DMS114 treated with DMSO at 0.1 percent for 48 hours (cell line): Measurements from ENCODE around the gene USPL1.
"Not testable (repeated sequence)": the region's sequence is repeated elsewhere in the genome, so short reads cannot be mapped to it uniquely, and the experiment has no call there.

Experiments used
- DNase-seq: peaks from one replicate; lab custom pipeline; 2025; ENCODE audit not compliant: unreplicated experiment; lab: John Stamatoyannopoulos, UW

Gene USPL1

DNA sequence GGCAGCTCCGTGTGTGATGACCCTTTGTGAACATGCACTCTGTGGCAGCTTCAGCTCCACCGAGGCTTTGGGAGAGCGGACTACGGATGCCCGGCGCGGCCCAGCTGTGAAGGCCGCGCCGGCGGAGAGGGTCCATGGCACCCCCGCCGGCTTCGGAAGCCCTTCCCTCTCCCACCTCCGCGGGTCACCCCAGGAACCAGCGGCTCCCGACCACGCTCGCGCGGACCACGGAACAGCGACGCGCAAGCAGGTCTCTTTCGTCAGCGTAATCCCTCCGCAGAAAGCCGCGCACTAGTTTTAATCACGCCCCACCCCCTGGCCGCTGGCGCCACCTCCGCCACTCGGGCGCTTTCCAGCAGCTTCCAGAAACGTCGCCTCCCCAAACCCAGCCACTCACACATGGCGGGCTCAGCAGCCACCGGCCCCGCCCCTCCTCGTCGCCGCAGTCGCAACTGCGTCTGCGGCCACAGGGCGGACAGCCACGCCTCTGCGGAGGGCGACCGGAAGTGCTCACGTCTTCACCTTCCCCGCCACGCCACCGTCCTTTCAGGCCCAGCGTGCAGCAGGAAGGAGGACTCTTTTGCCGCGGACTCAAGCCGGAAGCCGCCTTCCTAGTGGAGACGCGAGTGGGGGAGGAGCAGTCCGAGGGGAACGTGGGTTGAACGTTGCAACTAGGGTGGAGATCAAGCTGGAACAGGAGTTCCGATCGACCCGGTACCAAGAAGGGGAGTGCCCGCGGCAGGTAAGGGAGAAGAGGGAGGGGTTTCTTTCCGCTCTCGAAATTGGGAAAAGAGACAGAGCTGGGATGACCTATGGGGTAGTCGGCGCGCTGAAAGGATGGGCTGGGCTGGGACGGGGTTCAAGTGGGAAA lies at the start of gene USPL1:
Gene USPL1 (plus strand): TSS at position 606 of the 871 bp plus-strand sequence. CDS start 3,221 bp downstream, outside the sequence.
- peak; percentile 90 for DNase-seq

DNA sequence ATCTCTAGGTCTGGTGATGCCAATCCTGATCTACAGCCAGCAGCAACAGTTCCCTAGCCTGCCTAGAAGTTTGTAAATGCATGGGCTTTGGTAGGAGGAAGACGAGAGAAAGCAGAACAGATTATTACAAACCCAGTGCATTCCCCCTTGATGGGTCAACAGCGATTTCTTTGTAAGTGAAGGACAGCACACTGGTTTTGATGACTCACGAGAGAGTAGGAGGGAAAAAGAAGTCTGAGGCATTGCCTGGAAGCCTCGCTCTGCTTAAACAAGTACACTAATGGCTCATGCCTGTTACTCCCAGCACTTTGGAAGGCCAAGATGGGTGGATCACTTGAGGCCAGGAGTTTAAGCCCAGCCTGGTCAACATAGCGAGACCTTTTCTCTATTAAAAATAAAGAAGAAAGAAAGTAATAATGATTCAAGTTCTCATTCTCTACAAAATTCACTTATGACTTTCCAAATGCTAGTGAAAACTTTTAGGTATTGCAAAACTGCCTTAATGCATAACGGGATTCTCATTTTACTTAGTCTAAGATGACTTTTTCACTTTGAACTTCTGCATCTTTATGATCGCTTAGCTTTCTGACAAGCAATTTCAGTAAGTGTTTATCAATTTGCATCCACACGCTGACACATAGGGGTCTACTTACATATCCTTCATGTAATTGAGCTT lies 47.7 kb upstream of the USPL1 start:
- no peak for DNase-seq

DNA sequence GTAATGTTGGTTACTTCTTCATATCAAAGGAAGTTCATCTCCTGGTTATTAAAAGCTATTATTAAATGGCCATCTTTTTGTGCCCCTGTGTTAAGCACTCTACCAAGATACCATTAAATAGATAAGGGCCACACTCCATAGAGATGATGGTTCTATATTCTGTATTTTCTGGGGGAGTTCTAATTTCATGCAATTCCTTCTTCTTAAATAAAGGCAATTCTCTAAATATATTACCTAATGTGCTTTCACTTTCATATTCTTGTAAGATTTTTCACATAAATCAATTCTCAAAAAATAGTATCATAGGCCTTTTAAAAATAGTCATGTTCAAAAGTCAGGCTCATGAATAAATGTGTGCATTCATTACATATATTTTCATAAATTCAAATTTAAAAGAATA lies 47.0 kb upstream of the USPL1 start:
- DNase-seq = no peak

DNA sequence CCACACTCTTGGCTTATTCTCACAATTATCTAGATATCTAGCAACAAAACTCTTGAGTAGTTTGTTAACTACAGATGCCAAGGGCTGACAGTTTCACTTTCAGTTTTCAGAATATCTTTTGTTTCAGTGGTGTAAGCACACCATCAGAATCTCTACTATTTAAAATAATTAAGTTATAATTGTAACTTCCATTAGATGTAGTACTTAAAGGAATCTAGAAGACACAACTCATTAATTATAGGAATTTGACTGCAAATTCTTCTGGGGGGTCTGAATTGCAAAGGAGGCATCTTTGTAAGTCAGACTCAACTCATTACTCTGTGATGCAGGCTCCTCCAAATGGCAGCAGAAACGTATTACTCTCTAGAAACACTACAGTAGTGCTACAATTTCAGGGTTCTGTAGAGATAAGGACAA lies 44.9 kb upstream of the USPL1 start:
- peak; percentile 8 for DNase-seq

DNA sequence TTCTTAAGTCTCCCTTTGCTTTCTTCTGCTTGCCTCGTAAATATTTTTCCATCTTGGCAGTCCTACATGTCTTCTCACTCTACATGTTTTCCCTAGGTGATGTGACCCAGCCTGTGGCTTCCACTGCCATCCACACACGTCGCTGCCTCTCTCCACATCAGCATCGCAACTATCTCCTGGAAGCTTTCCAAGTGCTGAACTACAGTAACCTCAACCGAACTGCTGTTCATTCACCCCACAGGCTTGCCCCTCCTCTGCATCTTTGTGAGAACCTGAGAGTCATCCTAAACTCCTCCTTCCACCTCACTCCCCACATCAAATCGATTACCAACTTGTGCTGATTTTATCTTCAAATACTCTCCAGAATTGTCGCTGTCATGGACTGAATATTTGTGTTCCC lies 41.2 kb upstream of the USPL1 start:
- no peak for DNase-seq

DNA sequence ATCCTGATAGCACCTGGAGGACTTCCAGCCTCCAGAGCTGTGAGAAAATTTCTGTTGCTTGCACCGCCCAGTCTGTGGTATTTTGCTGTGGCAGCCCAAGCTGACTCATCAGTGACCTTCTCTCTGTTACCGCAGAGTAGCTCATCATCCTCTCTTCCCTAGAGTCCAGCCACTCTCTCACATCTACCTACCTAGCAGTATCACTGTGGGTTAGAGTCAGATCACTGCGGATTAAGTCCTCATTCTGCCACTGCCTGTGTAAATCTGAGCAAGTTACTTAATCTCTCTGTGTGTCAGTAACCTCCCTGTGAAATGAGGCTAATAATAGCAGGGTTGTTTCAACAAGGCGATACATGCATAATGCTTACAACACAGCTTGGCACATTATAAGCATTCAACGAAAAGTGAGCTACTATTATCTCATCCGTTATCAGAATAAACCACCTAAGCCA lies 40.3 kb upstream of the USPL1 start:
- no peak for DNase-seq

DNA sequence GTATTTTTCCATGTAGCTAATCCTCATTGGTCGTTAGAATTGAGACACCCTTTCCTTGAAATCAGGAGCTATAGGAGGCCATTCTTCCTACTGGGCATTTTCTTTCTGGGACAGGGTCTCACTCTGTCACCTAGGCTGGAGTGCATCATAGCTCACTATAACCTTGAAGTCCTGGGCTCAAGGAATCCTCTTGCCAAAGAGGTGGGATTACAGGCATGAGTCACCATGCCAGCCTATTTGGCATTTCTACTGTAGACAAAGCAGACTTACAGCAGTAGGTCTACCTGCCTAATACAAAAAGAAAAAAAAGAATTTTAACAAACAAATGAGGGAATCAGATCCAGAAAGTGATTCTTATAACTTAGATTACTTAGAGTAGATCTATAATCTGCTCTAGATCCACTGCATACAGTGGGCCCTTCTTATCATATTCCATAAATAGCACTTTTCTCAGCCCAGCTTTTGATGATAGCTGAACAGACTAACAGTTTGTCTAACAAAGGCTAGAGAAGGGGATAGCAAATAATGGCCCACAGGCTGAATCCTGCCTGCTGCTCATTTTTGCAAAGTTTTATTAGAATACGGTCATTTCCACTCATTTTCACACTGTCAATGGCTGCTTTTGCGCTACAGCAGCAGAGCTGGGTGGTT lies 36.7 kb upstream of the USPL1 start:
- DNase-seq = no peak

DNA sequence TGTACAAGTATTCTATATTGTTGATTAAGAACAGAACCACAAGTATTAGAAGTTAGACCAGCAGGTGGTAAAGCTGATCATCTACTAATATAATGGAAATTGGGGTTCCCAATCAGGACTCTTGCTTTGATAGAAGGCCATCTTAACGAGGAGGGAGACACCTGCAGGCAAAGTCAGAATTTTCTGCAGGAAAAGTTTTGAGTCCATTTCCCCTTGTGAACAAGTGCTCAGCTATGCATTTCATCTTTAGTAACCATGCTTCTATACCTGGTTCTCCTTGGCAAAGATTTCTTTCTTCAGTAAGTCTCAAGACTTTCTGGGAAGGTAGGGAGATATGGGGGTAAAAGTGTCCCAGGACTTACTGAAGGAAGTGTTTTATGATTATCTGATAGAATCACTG lies 36.1 kb upstream of the USPL1 start:
- no peak for DNase-seq

DNA sequence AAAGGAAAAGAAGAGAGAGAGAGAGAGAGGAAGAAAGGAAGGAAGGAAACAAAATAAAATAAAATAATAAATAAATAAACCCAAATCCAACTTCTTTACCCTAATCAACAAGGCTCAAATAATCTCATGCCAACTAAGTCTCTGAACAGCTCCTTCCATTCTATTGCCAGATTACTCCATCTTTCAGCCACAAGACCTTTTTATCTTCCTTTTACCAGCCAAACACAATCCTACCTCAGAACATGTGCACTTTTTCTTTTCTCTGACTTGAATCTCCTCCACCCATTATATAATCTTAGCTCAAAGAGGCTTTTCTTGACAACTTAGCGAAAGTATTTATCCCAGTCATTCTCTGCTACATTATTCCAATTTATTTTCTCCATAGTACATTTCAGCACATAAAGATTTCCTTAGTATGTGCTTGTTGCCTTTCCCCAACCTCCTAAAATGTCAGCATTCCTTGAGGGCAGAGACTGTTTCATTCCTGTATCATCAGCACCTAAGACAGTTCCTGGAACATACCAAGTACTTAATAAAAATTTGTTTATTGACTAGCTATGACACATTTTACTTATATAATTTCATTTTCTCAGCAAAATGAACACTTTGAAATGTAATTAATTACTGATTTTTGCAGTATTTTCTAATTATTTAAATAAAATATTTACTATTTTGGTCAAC lies 33.5 kb upstream of the USPL1 start:
- no peak for DNase-seq

DNA sequence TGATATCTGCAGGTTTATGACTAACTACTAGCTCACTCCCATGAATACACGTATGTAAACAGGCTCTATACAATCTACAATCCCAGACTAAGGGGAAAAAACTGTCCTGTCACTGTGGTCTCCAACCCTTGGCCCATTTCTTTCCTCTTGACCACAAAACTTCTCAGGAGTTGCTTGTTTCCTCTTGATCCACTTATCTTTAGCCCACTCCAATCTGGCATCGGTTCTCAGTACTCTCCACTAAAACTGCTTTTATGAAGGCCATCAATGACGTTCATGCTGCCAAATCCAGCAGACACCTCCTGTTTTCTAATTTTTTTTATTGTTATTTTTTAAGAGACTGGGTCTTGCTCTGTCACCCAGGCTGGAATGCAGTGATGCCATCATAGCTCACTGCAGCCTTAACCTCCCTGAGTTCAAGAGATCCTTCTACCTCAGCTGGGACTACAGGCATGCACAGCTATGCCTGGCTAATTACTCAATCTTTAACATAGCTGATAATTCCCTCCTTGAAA lies 31.9 kb upstream of the USPL1 start:
- DNase-seq = no peak

DNA sequence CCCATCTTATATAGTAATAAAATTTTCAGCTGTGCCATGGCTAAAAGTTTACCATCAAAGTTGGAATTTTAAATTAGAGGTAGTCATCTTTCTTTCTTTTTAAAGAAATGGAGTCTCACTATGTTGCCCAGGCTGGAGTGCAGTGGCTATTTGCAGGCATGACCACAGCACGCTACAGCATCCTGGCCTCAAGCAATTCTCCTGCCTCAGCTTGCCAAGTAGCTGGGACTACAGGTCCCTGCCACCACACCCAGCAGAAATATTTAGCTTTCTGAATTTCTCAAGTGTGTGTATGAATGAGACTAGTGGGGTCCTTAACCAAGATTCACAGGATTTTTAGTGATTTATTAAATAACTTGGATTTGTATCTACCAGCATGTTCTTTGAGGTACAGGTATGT lies 30.5 kb upstream of the USPL1 start:
- no peak for DNase-seq

DNA sequence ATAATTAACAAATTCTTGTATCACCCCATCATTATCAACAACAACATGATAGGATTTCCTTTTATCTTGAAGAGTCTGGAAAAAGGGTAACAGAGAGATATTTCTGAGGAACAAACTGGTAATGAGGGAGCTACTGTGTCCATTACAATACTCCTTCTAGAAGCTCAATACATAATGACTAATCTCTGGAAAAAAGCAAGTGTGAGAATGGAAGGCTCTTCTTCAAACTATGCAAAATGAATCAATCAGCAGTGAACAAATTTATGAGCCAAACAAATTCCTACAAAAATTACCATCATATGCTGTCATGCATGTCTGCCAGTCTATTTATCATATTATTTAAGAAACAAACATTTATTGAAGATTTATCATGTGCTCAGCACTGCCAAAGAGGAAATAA lies 30.0 kb upstream of the USPL1 start:
- no peak for DNase-seq

DNA sequence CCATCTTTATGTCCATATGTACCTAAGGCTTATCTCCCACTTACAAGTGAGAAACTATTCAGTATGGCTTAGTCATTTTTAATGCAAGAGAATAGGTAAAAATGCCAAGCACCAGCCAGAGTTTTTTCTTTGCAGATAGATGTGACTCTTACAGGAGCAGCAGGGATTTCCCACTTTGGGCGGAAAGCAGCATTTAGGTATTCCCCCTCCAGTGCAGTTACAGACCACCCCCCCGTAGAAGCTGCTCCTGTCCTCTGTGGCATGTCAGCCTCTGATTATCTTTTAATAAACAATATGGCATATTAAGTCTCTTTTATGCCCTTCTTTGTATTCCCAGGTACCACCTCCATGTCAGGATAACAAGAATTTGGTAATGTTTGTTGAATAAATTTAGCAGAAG lies 24.7 kb upstream of the USPL1 start:
- DNase-seq = no peak

DNA sequence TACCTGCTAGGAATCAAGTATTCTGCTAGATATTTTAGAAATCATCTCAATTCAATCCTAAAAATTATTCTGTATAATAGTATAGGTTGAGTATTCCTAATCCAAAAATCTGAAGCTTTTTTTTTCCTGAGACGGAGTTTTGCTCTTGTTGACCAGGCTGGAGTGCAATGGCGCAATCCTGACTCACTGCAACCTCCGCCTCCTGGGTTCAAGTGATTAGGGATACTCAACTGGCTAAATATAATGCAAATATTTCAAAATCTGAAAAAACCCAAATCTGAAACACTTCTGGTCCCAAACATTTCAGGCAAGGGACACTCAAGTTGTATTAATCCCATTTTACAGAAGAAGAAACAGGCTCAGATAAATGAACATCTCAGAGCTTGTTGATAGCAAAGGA lies 17.2 kb upstream of the USPL1 start:
- no peak for DNase-seq

DNA sequence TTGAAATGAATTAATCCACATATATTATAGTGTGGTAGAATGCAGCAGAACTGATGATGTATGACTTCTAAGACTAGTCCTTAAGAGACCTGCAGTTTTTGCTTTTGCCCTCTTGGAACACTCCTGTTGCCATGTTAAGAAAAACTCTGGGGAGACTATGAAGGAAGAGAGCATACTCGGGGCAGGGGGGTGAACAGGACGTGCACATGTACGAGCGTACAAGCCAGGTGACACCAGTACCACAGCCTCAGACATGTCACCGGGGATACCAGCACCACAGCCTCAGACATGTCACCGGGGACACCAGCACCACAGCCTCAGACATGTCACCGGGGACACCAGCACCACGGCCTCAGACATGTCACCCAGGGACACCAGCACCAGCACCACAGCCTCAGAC lies 15.9 kb upstream of the USPL1 start:
- DNase-seq = no peak

DNA sequence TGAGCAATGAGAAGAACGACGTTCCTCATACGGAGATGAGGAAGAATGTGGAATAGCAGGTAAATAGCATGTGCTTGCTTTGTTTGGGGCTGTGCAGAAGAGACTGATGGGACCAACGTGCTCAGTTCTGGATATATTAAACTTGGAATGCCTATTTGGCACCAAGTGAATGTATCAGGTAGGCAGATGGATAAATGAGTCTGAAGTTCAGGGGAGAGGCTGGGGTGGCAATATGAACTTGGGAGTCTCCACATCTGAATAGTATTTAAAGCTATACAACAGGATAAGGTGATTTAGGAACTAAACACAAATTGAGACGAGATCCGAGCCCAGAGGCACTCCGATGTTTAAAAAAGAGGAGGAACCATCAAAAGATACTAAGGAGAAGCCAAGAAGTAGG lies 12.7 kb upstream of the USPL1 start:
- DNase-seq = no peak

DNA sequence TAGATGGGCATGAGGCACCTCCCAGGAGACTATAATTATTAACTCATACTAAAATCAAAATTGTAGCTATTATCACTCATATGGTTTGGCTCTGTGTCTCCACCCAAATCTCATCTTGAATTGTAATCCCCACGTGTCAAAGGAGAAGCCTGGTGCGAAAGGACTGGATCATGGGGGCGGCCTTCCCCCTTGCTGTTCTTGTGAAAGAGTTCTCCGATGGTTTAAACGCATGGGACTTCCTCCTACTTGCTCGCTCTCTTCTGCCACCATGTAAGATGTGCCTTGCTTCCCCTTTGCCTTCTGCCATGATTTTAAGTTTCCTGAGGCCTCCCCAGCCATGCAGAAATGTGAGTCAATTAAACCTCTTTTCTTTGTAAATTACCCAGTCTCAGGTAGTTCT lies 10.5 kb upstream of the USPL1 start:
- not testable (repeated sequence) for DNase-seq

DNA sequence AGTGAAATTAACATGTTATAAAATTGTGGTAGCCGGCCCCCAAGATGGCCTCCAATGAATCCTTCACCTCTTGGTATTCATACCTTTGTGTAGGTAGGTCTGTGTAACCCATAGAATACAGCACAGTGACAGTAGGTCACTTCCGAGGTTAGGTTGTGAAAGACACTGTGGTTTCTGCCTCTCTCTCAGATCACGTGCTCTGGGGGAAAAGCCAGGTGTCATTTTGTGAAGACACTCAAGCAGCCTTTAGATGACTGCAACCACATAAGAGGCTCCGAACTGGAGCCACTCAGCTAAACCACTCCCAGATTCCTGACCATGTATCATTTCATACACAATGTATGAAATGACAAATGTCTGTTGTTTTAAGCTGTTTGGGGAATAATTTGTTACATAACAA lies 9.8 kb upstream of the USPL1 start:
- DNase-seq = no peak

DNA sequence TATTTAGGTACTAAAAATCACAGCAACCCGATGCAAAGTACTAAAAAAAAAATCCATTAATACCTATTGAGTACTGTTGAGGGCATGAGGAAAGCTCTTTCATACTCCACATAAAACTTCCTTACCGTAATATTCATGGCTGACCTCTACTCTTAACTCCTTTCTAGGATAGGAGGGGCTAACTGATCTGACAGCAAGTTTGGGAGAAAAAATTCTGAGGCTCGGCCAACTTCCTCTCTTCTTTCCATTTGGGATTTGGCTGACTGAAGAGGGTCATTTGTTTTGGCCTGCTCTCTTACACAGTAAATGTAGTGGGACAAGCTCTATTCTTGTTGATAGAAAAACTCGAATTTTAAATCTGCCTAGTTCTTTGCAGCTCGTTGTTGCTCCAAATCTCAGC lies 9.4 kb upstream of the USPL1 start:
- DNase-seq = no peak

DNA sequence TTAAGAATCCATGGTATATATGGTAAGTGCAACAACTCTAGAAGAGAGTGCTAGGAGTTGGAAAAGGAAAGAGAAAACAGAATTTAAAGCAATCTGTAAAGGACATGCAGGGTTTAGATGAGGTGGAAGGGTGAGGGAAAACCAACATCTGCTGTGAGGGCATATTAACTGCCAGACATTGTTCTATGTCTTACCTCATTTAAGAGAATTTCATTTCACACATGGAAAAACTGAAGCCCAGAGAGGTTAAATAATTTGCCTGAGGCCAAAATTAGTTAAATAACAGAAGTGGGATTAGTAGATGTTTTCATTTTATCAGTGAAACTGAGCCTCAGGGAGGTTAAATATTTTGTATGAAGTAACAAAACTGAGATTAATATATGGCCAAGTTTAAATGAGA lies 7.4 kb upstream of the USPL1 start:
- no peak for DNase-seq

DNA sequence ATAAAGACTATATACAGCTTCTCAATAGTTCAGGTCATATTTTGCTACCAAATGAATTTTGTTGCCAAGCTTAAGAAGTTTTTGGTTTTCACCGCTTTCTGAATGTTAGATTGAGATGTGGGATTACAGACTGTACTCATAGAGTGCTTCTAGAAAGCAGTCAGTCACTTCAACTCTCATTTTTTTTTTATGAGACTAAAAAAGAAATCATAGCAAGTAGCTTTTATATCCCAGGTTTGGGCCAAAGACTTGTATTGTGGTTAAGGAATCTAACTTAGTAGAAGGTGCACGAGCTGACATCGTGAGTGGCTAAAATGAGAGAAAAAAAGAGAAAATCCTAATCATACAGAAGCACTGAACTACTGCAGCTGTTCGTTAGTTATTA lies 2.2 kb upstream of the USPL1 start:
- no peak for DNase-seq
